HepG2 (cell line): ENCODE measurements around the gene VARS2. TPM values are rescaled to one million over a fixed set of nuclear protein-coding genes. Genes with fewer than 3 reads are reported as not detected.

Experiments
- AGO2 ChIP-seq: fragments of 200-400 bp; formaldehyde crosslinking; optimal IDR thresholded peaks from 2 replicates; pipeline ENCODE3; 2017; ENCODE audit warnings: mild to moderate bottlenecking, low read depth, low read length, moderate library complexity
- ATM ChIP-seq: fragments of 450-650 bp; IDR thresholded peaks from 2 replicates; pipeline ENCODE4 v1.7.1; 2017; ENCODE audit warnings: mild to moderate bottlenecking, borderline replicate concordance
- CBFB ChIP-seq: sonication (generic); formaldehyde crosslinking; IDR thresholded peaks from 2 replicates; pipeline ENCODE4 v1.4.0; 2020; ENCODE audit warnings: missing genetic modification reagents
- CHCHD3 ChIP-seq: sonication (generic); formaldehyde crosslinking; IDR thresholded peaks from 2 replicates; pipeline ENCODE4 v1.8.0; 2022; ENCODE audit warnings: mild to moderate bottlenecking, missing genetic modification reagents, moderate library complexity
- FOXP1 ChIP-seq, 2 experiments: fragments of 450-650 bp in 1 of 2; IDR thresholded peaks; 2 replicates each; pipeline ENCODE4 v1.6.1; 2017 to 2018; ENCODE audit warnings: antibody characterized with exemption in 1 of 2
- GABPB1 ChIP-seq: IDR thresholded peaks from 2 replicates; pipeline ENCODE4 v1.6.1; 2016; ENCODE audit warnings: mild to moderate bottlenecking, missing genetic modification reagents, moderate library complexity, missing compliant biosample characterization
- HNRNPH1 ChIP-seq: fragments of 200-400 bp; formaldehyde crosslinking; optimal IDR thresholded peaks from 2 replicates; pipeline ENCODE3; 2017; ENCODE audit warnings: mild to moderate bottlenecking, low read depth, low read length
- IKZF1 ChIP-seq: fragments of 450-650 bp; IDR thresholded peaks from 2 replicates; pipeline ENCODE4 v1.7.1; 2016
- MBD4 ChIP-seq: IDR thresholded peaks from 2 replicates; pipeline ENCODE4 v1.6.1; 2012; ENCODE audit warnings: low read length, inconsistent platforms, borderline replicate concordance
- PAWR ChIP-seq: sonication (generic); formaldehyde crosslinking; IDR thresholded peaks from 2 replicates; pipeline ENCODE4 v1.4.0; 2020; ENCODE audit warnings: missing genetic modification reagents, mild to moderate bottlenecking, borderline replicate concordance
- PHF8 ChIP-seq: sonication (generic); formaldehyde crosslinking; IDR thresholded peaks from 2 replicates; pipeline ENCODE4 v1.5.0; 2020; ENCODE audit warnings: missing genetic modification reagents
- ZNF124 ChIP-seq: sonication (generic); formaldehyde crosslinking; IDR thresholded peaks from 2 replicates; pipeline ENCODE4 v1.4.0; 2020; ENCODE audit warnings: missing genetic modification reagents
- ZNF343 ChIP-seq: sonication (generic); formaldehyde crosslinking; IDR thresholded peaks from 2 replicates; pipeline ENCODE4 v1.4.0; 2020; ENCODE audit warnings: mild to moderate bottlenecking, missing genetic modification reagents
- ZNF510 ChIP-seq: sonication (generic); formaldehyde crosslinking; IDR thresholded peaks from 2 replicates; pipeline ENCODE4 v1.4.0; 2020; ENCODE audit warnings: low read depth, mild to moderate bottlenecking, missing genetic modification reagents
- ZNF615 ChIP-seq: sonication (generic); formaldehyde crosslinking; IDR thresholded peaks from 2 replicates; pipeline ENCODE4 v1.5.0; 2020; ENCODE audit warnings: mild to moderate bottlenecking, missing genetic modification reagents, borderline replicate concordance
- ZNF709 ChIP-seq: sonication (generic); formaldehyde crosslinking; IDR thresholded peaks from 2 replicates; pipeline ENCODE4 v1.5.0; 2020; ENCODE audit warnings: mild to moderate bottlenecking, missing genetic modification reagents
- ZNF816 ChIP-seq: sonication (generic); formaldehyde crosslinking; IDR thresholded peaks from 2 replicates; pipeline ENCODE4 v1.8.0; 2022; ENCODE audit warnings: missing genetic modification reagents, mild to moderate bottlenecking, borderline replicate concordance
- polyA plus RNA-seq, 8 experiments: library from polyadenylated mRNA; depleted of rRNA in 3 of 8; stranded (reverse) in 7 of 8; unstranded in 1 of 8; fragments of >200 nt; fragmentation: Illumina TruSeq in 4 of 8; extraction: Trizol in 4 of 8; gene quantifications; 2 replicates each; pipeline versions ENCODE4 v1.2.1 to v1.2.3, GENCODE V29; 2011 to 2016; ENCODE audit warnings: low read depth in 4 of 8, missing spikeins in 1 of 8, mixed read lengths in 1 of 8; ENCODE audit not compliant: insufficient read depth in 1 of 8
- total RNA-seq, 5 experiments: library from RNA; depleted of rRNA; stranded (reverse); fragments of >200 nt; fragmentation: Illumina TruSeq; extraction: Trizol; gene quantifications; 2 replicates each; pipeline ENCODE4 v1.2.3, GENCODE V29; 2016; ENCODE audit warnings: low read depth in 1 of 5
- TF ChIP-seq, protein P1 (sequence below): sonication (generic); formaldehyde crosslinking; conservative IDR thresholded peaks from 2 replicates; pipeline ENCODE4 v1.4.0; 2020; ENCODE audit warnings: mild to moderate bottlenecking, missing genetic modification reagents, moderate library complexity
- TF ChIP-seq, protein P2 (sequence below): sonication (generic); formaldehyde crosslinking; IDR thresholded peaks from 2 replicates; pipeline ENCODE4 v1.4.0; 2020; ENCODE audit warnings: mild to moderate bottlenecking, missing genetic modification reagents
- TF ChIP-seq, protein P3 (sequence below): sonication (generic); formaldehyde crosslinking; IDR thresholded peaks from 2 replicates; pipeline ENCODE4 v1.5.0; 2020; ENCODE audit warnings: mild to moderate bottlenecking, missing genetic modification reagents

VARS2 gene
- total and polyA plus RNA-seq, 2 of the 13 experiments (the other 11 are each of a cell fraction or from before 2014, with no cell fraction given), result 61.8 to 71.8 TPM

DNA sequence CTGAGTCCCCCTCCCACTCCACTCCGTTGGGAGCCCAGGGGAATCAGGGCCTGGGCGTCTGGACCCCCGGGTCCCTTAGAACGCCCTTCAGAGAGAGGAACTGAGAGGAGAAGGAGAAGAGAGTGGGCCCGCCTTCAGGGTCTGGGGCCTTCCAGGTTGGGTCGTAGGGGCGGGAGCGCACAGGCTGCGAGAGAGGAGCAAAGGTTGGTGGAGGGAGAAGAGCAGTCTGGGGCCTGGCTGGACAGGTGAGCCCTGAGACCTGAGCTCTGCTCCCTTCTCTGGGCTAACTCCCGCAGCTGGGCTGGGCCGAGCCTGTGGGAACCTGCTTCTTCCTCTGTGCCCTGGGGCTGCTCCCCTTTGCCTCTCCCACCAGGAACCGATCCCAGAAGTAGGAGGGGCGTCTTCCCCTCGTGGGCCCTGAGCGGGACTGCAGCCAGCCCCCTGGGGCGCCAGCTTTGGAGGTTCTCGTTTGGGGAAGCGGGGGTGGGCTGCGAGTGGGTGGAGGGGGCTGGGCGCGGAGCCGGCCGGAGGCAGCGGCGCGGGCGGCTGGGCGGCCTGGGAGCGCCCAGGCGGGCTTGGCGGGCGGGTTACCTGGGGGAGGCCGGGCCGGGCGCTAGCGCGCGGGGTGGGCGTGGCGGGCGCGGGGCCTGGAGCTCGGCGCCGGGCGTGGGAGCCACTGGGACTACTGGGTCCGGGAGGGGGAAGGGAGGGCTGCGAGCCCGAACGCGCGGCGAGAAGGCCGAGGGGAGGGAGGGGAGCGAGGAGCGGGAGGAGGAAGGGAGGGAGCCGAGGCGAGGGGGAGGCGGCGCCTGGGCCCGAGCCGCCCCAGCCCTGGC lies 30.1 kb upstream of the VARS2 start, which contains the start of gene DDR1 (continued):
- TF ChIP-seq, protein P1, sequence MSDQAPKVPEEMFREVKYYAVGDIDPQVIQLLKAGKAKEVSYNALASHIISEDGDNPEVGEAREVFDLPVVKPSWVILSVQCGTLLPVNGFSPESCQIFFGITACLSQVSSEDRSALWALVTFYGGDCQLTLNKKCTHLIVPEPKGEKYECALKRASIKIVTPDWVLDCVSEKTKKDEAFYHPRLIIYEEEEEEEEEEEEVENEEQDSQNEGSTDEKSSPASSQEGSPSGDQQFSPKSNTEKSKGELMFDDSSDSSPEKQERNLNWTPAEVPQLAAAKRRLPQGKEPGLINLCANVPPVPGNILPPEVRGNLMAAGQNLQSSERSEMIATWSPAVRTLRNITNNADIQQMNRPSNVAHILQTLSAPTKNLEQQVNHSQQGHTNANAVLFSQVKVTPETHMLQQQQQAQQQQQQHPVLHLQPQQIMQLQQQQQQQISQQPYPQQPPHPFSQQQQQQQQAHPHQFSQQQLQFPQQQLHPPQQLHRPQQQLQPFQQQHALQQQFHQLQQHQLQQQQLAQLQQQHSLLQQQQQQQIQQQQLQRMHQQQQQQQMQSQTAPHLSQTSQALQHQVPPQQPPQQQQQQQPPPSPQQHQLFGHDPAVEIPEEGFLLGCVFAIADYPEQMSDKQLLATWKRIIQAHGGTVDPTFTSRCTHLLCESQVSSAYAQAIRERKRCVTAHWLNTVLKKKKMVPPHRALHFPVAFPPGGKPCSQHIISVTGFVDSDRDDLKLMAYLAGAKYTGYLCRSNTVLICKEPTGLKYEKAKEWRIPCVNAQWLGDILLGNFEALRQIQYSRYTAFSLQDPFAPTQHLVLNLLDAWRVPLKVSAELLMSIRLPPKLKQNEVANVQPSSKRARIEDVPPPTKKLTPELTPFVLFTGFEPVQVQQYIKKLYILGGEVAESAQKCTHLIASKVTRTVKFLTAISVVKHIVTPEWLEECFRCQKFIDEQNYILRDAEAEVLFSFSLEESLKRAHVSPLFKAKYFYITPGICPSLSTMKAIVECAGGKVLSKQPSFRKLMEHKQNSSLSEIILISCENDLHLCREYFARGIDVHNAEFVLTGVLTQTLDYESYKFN, result 0 out of 2 replicates have a peak, but pooled peaks have one; percentile 31
- TF ChIP-seq ZNF124 (CRISPR knock-in tag) (no peak), CBFB (no peak), ZNF709 (CRISPR knock-in tag) (no peak; the same call in 1 of the 2 replicates), IKZF1 (no peak), CHCHD3 (CRISPR knock-in tag) (no peak), ZNF615 (CRISPR knock-in tag) (no peak), HNRNPH1 (no peak), MBD4 (no peak), ATM (no peak), AGO2 (peak; percentile 15), ZNF343 (CRISPR knock-in tag) (peak; percentile 77; the same call in 1 of the 2 replicates), GABPB1 (CRISPR knock-in tag) (no peak), PAWR (CRISPR knock-in tag) (no peak), PHF8 (CRISPR knock-in tag) (peak; percentile 61), FOXP1 (IDR thresholded peaks at IDR 0.05) (no peak), FOXP1 (CRISPR knock-in tag; IDR thresholded peaks at IDR 0.05) (no peak), ZNF510 (CRISPR knock-in tag) (0 out of 2 replicates have a peak, but pooled peaks have one; percentile 52), ZNF816 (no peak)
- TF ChIP-seq, protein P2, sequence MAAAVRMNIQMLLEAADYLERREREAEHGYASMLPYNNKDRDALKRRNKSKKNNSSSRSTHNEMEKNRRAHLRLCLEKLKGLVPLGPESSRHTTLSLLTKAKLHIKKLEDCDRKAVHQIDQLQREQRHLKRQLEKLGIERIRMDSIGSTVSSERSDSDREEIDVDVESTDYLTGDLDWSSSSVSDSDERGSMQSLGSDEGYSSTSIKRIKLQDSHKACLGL (CRISPR knock-in tag), result no peak; the same call in 1 of the 2 replicates
- TF ChIP-seq, protein P3, sequence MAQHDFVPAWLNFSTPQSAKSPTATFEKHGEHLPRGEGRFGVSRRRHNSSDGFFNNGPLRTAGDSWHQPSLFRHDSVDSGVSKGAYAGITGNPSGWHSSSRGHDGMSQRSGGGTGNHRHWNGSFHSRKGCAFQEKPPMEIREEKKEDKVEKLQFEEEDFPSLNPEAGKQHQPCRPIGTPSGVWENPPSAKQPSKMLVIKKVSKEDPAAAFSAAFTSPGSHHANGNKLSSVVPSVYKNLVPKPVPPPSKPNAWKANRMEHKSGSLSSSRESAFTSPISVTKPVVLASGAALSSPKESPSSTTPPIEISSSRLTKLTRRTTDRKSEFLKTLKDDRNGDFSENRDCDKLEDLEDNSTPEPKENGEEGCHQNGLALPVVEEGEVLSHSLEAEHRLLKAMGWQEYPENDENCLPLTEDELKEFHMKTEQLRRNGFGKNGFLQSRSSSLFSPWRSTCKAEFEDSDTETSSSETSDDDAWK (CRISPR knock-in tag), result no peak
